T-helper 2 cell treated with Interferon-gamma antibody and Interleukin-4, amounts not matched to agents 5 μg/mL and 100 μg/mL, for 36 hours (primary cell): ENCODE results near the gene LIMCH1.

ENCODE experiments used
- DNase-seq: peaks from one replicate; pipeline ENCODE4 v3.0.0; 2021; ENCODE audit warnings: low spot score
- H3K27ac Mint-ChIP-seq: one replicate; pipeline ENCODE4 v1.8.0; 2021; ENCODE audit warnings: mild to moderate bottlenecking, mixed read lengths
- H3K27me3 Mint-ChIP-seq: one replicate; pipeline ENCODE4 v1.8.0; 2021; ENCODE audit warnings: low read depth, mixed read lengths
- H3K36me3 Mint-ChIP-seq: one replicate; pipeline ENCODE4 v1.8.0; 2021; ENCODE audit warnings: low read depth, mixed read lengths
- H3K4me1 Mint-ChIP-seq: one replicate; pipeline ENCODE4 v1.8.0; 2021; ENCODE audit warnings: low read depth, mixed read lengths
- H3K4me3 Mint-ChIP-seq: one replicate; pipeline ENCODE4 v1.8.0; 2022; ENCODE audit warnings: mild to moderate bottlenecking, moderate library complexity, mixed read lengths
- H3K9me3 Mint-ChIP-seq: one replicate; pipeline ENCODE4 v1.8.0; 2021; ENCODE audit warnings: mixed read lengths

LIMCH1 gene

GRCh38 chr4:41514169-41514568, 23.8 kb upstream of the LIMCH1 start:
- H3K27ac Mint-ChIP-seq: no peak overlapping the region
- no peaks in the 10 kb centered on the region for H3K4me1 Mint-ChIP-seq
- no peaks in the 10 kb centered on the region for H3K27me3 Mint-ChIP-seq
- DNase-seq: no peak
- H3K4me3 Mint-ChIP-seq: no peak overlapping the region
- no peaks in the 10 kb centered on the region for H3K9me3 Mint-ChIP-seq
- H3K36me3 Mint-ChIP-seq: no peaks in the 10 kb centered on the region

GRCh38 chr4:41514766-41515481, 23.0 kb upstream of the LIMCH1 start:
- Mint-ChIP-seq H3K4me3 (no peak overlapping the region), H3K4me1 (no peaks in the 10 kb centered on the region), H3K27me3 (no peaks in the 10 kb centered on the region), H3K27ac (no peak overlapping the region), H3K9me3 (no peaks in the 10 kb centered on the region), H3K36me3 (no peaks in the 10 kb centered on the region)
- DNase-seq: no peak

GRCh38 chr4:41517121-41517520, 20.8 kb upstream of the LIMCH1 start:
- Mint-ChIP-seq H3K4me1 (no peaks in the 10 kb centered on the region), H3K27ac (no peak overlapping the region), H3K4me3 (no peak overlapping the region), H3K27me3 (no peaks in the 10 kb centered on the region), H3K36me3 (no peaks in the 10 kb centered on the region), H3K9me3 (no peaks in the 10 kb centered on the region)
- no peak for DNase-seq

- Mint-ChIP-seq H3K9me3 (no peaks in the 10 kb centered on the region), H3K27ac (no peak overlapping the region), H3K36me3 (no peaks in the 10 kb centered on the region), H3K4me3 (no peak overlapping the region), H3K4me1 (no peaks in the 10 kb centered on the region), H3K27me3 (no peaks in the 10 kb centered on the region)
- DNase-seq: no peak
Observed at GRCh38 chr4:41517747-41518146, 20.2 kb upstream of the LIMCH1 start.

GRCh38 chr4:41524425-41524824, 13.5 kb upstream of the LIMCH1 start:
- no peaks in the 10 kb centered on the region for H3K36me3 Mint-ChIP-seq
- DNase-seq: no peak
- no peaks in the 10 kb centered on the region for H3K9me3 Mint-ChIP-seq
- H3K4me1 Mint-ChIP-seq: no peaks in the 10 kb centered on the region
- H3K27ac Mint-ChIP-seq: no peak overlapping the region
- H3K4me3 Mint-ChIP-seq: no peak overlapping the region
- H3K27me3 Mint-ChIP-seq: no peaks in the 10 kb centered on the region

- H3K4me1 Mint-ChIP-seq: no peaks in the 10 kb centered on the region
- no peak for DNase-seq
- no peak overlapping the region for H3K27ac Mint-ChIP-seq
Observed at GRCh38 chr4:41525129-41525528, 12.8 kb upstream of the LIMCH1 start.

GRCh38 chr4:41526628-41527027, 11.3 kb upstream of the LIMCH1 start:
- H3K27ac Mint-ChIP-seq: no peak overlapping the region
- DNase-seq: no peak
- H3K9me3 Mint-ChIP-seq: no peaks in the 10 kb centered on the region
- H3K36me3 Mint-ChIP-seq: no peaks in the 10 kb centered on the region
- no peaks in the 10 kb centered on the region for H3K4me1 Mint-ChIP-seq
- no peaks in the 10 kb centered on the region for H3K27me3 Mint-ChIP-seq
- H3K4me3 Mint-ChIP-seq: no peak overlapping the region

More at GRCh38 chr4:41525129-41525528, 12.8 kb upstream of the LIMCH1 start:
- Mint-ChIP-seq H3K9me3 (no peaks in the 10 kb centered on the region), H3K27me3 (no peaks in the 10 kb centered on the region), H3K4me3 (no peak overlapping the region), H3K36me3 (no peaks in the 10 kb centered on the region)

- DNase-seq: no peak
- H3K4me1 Mint-ChIP-seq: no peaks in the 10 kb centered on the region
- no peaks in the 10 kb centered on the region for H3K27me3 Mint-ChIP-seq
- H3K36me3 Mint-ChIP-seq: no peaks in the 10 kb centered on the region
- H3K27ac Mint-ChIP-seq: no peak overlapping the region
- no peak overlapping the region for H3K4me3 Mint-ChIP-seq
- no peaks in the 10 kb centered on the region for H3K9me3 Mint-ChIP-seq
Observed at GRCh38 chr4:41528512-41529205, 9.3 kb upstream of the LIMCH1 start.

- no peak for DNase-seq
Observed at GRCh38 chr4:41530741-41531140, 7.2 kb upstream of the LIMCH1 start.

GRCh38 chr4:41532336-41532735, 5.6 kb upstream of the LIMCH1 start:
- Mint-ChIP-seq H3K4me1 (no peaks in the 10 kb centered on the region), H3K27me3 (no peaks in the 10 kb centered on the region), H3K9me3 (no peaks in the 10 kb centered on the region), H3K36me3 (no peaks in the 10 kb centered on the region), H3K27ac (no peak overlapping the region), H3K4me3 (no peak overlapping the region)
- no peak for DNase-seq

More at GRCh38 chr4:41530741-41531140, 7.2 kb upstream of the LIMCH1 start:
- Mint-ChIP-seq H3K4me3 (no peak overlapping the region), H3K27ac (no peak overlapping the region), H3K9me3 (no peaks in the 10 kb centered on the region), H3K36me3 (no peaks in the 10 kb centered on the region), H3K27me3 (no peaks in the 10 kb centered on the region), H3K4me1 (no peaks in the 10 kb centered on the region)

GRCh38 chr4:41532882-41533281, 5.1 kb upstream of the LIMCH1 start:
- no peak overlapping the region for H3K4me3 Mint-ChIP-seq
- H3K4me1 Mint-ChIP-seq: no peaks in the 10 kb centered on the region

GRCh38 chr4:41533680-41534079, 4.3 kb upstream of the LIMCH1 start:
- Mint-ChIP-seq H3K36me3 (no peaks in the 10 kb centered on the region), H3K27me3 (no peaks in the 10 kb centered on the region), H3K4me3 (no peak overlapping the region), H3K4me1 (no peaks in the 10 kb centered on the region), H3K9me3 (no peaks in the 10 kb centered on the region), H3K27ac (no peak overlapping the region)
- DNase-seq: no peak

More at GRCh38 chr4:41532882-41533281, 5.1 kb upstream of the LIMCH1 start:
- H3K9me3 Mint-ChIP-seq: no peaks in the 10 kb centered on the region
- DNase-seq: no peak
- H3K27ac Mint-ChIP-seq: no peak overlapping the region
- H3K36me3 Mint-ChIP-seq: no peaks in the 10 kb centered on the region
- H3K27me3 Mint-ChIP-seq: no peaks in the 10 kb centered on the region

- no peaks in the 10 kb centered on the region for H3K4me1 Mint-ChIP-seq
- no peaks in the 10 kb centered on the region for H3K36me3 Mint-ChIP-seq
- H3K4me3 Mint-ChIP-seq: no peak overlapping the region
- H3K9me3 Mint-ChIP-seq: no peaks in the 10 kb centered on the region
- no peak for DNase-seq
- no peak overlapping the region for H3K27ac Mint-ChIP-seq
- H3K27me3 Mint-ChIP-seq: no peaks in the 10 kb centered on the region
Observed at GRCh38 chr4:41534404-41534803, 3.6 kb upstream of the LIMCH1 start.

GRCh38 chr4:41535911-41536371, 2.0 kb upstream of the LIMCH1 start:
- Mint-ChIP-seq H3K27ac (no peak overlapping the region), H3K4me3 (no peak overlapping the region), H3K36me3 (no peaks in the 10 kb centered on the region), H3K27me3 (no peaks in the 10 kb centered on the region), H3K4me1 (no peaks in the 10 kb centered on the region), H3K9me3 (no peaks in the 10 kb centered on the region)
- no peak for DNase-seq
